IMR-90 (cell line): Measurements from ENCODE around the gene TIGD7. TPM values are rescaled to one million over a fixed set of nuclear protein-coding genes. Genes with fewer than 3 reads are reported as not detected.

Experiments used
- ATAC-seq: fragments of 200-7000 bp; cut with Tn5 transposase; 2 replicates; pipeline ENCODE4 v1.9.1; 2020; ENCODE audit warnings: low read depth, mild to moderate bottlenecking, moderate library complexity
- BruUV-seq: library from RNA; stranded (reverse); fragments of 400-500 nt; replicated peaks from 2 replicates; lab custom pipeline; 2021; lab: Mats Ljungman, UMichigan
- CTCF ChIA-PET: fragments of 300-600 bp; formaldehyde crosslinking; extraction: SDS; loops from one replicate; lab custom pipeline; 2021; ENCODE audit warnings: antibody characterized with exemption; lab: Yijun Ruan, JAX
- POLR2A ChIA-PET: fragments of 300-600 bp; sonication (Branson Sonifier 250); formaldehyde crosslinking; loops from one replicate; lab custom pipeline; 2022; ENCODE audit warnings: antibody characterized with exemption; ENCODE audit not compliant: unreplicated experiment; lab: Charles Lee
- DNase-seq: peaks from one replicate; pipeline ENCODE4 v3.0.0; 2013
- H2AFZ ChIP-seq: replicated peaks from 2 replicates; pipeline ENCODE3; 2013; ENCODE audit warnings: low read length, mild to moderate bottlenecking; ENCODE audit not compliant: poor library complexity
- H2AK5ac ChIP-seq: 2 replicates; pipeline ENCODE4 v1.6.1; 2013; ENCODE audit warnings: low read depth, low read length, inconsistent platforms
- H2AK9ac ChIP-seq: replicated peaks from 2 replicates; pipeline ENCODE3; 2013; ENCODE audit warnings: mild to moderate bottlenecking, low read depth, low read length, moderate library complexity; ENCODE audit not compliant: poor library complexity
- H2BK120ac ChIP-seq: 2 replicates; pipeline ENCODE4 v1.6.1; 2013; ENCODE audit warnings: low read depth, low read length, inconsistent platforms
- H2BK15ac ChIP-seq: 3 replicates; pipeline ENCODE4 v1.6.1; 2013; ENCODE audit warnings: low read depth, low read length, inconsistent platforms
- H2BK20ac ChIP-seq: 2 replicates; pipeline ENCODE4 v1.6.1; 2013; ENCODE audit warnings: low read depth, mild to moderate bottlenecking, inconsistent platforms, low read length, moderate library complexity
- H2BK5ac ChIP-seq: 2 replicates; pipeline ENCODE4 v1.6.1; 2013; ENCODE audit warnings: mild to moderate bottlenecking, low read depth, low read length, inconsistent platforms; ENCODE audit not compliant: poor library complexity, severe bottlenecking
- H3K14ac ChIP-seq: replicated peaks from 2 replicates; pipeline ENCODE4 v1.6.1; 2013; ENCODE audit warnings: low read depth, low read length, inconsistent platforms
- H3K18ac ChIP-seq: 2 replicates; pipeline ENCODE4 v1.6.1; 2013; ENCODE audit warnings: low read depth, low read length, control low read depth
- H3K23ac ChIP-seq: 2 replicates; pipeline ENCODE4 v1.6.1; 2013; ENCODE audit warnings: low read depth, low read length, inconsistent platforms
- H3K27ac ChIP-seq: 2 replicates; pipeline ENCODE4 v1.5.1; 2013; ENCODE audit warnings: mild to moderate bottlenecking, control low read depth, low read length; ENCODE audit not compliant: insufficient read depth
- H3K27me3 ChIP-seq: 2 replicates; pipeline ENCODE4 v1.6.1; 2013; ENCODE audit warnings: low read length; ENCODE audit not compliant: control insufficient read depth, insufficient read depth
- H3K36me3 ChIP-seq: 2 replicates; pipeline ENCODE4 v1.6.1; 2013; ENCODE audit warnings: low read length, mixed read lengths; ENCODE audit not compliant: control insufficient read depth, insufficient read depth
- H3K4ac ChIP-seq: 2 replicates; pipeline ENCODE4 v1.6.1; 2013; ENCODE audit warnings: low read depth, low read length, inconsistent platforms
- H3K4me1 ChIP-seq: 2 replicates; pipeline ENCODE4 v1.6.1; 2013; ENCODE audit warnings: low read length, mixed read lengths; ENCODE audit not compliant: control insufficient read depth, insufficient read depth
- H3K4me2 ChIP-seq: 2 replicates; pipeline ENCODE4 v1.6.1; 2013; ENCODE audit warnings: low read depth, mild to moderate bottlenecking, control low read depth, low read length, moderate library complexity
- H3K4me3 ChIP-seq: 2 replicates; pipeline ENCODE4 v1.5.1; 2013; ENCODE audit warnings: low read depth, mild to moderate bottlenecking, control low read depth, low read length, moderate library complexity; ENCODE audit not compliant: insufficient read depth
- H3K56ac ChIP-seq: 2 replicates; pipeline ENCODE4 v1.6.1; 2013; ENCODE audit warnings: low read length, inconsistent platforms; ENCODE audit not compliant: insufficient read depth; ENCODE audit errors: extremely low read depth
- H3K79me1 ChIP-seq, 2 experiments: 2 replicates each; pipeline ENCODE4 v1.6.1; 2013; ENCODE audit warnings: low read length in 2 of 2, inconsistent platforms in 1 of 2, low read depth in 1 of 2
- H3K9ac ChIP-seq: 2 replicates; pipeline ENCODE4 v1.6.1; 2013; ENCODE audit warnings: low read depth, low read length, control low read depth
- H3K9me1 ChIP-seq: 2 replicates; pipeline ENCODE4 v1.6.1; 2013; ENCODE audit warnings: low read length, inconsistent platforms; ENCODE audit not compliant: insufficient read depth
- H3K9me3 ChIP-seq: 2 replicates; pipeline ENCODE4 v1.6.1; 2013; ENCODE audit warnings: low read length; ENCODE audit not compliant: control insufficient read depth, insufficient read depth
- H4K20me1 ChIP-seq: 2 replicates; pipeline ENCODE4 v1.6.1; 2013; ENCODE audit warnings: low read length, inconsistent platforms; ENCODE audit not compliant: insufficient read depth
- H4K5ac ChIP-seq: 2 replicates; pipeline ENCODE4 v1.6.1; 2013; ENCODE audit warnings: mild to moderate bottlenecking, low read depth, low read length, control low read depth
- H4K8ac ChIP-seq, 2 experiments: 2 replicates each; pipeline ENCODE4 v1.6.1; 2013; ENCODE audit warnings: low read depth in 2 of 2, low read length in 2 of 2, control low read depth in 1 of 2, inconsistent platforms in 1 of 2
- H4K91ac ChIP-seq: 2 replicates; pipeline ENCODE4 v1.6.1; 2013; ENCODE audit warnings: low read depth, low read length, inconsistent platforms; ENCODE audit not compliant: insufficient read depth
- BHLHE40 ChIP-seq: fragments of 150-350 bp; IDR thresholded peaks from 2 replicates; pipeline ENCODE4 v1.6.1; 2016; ENCODE audit warnings: mild to moderate bottlenecking, low read depth, low read length
- CHD1 ChIP-seq: IDR thresholded peaks from 2 replicates; pipeline ENCODE4 v1.6.1; 2012; ENCODE audit warnings: low read depth, low read length, improper control_type of control experiment
- MAFK ChIP-seq: IDR thresholded peaks from 2 replicates; pipeline ENCODE4 v1.6.1; 2012; ENCODE audit warnings: low read depth, low read length, improper control_type of control experiment
- MAZ ChIP-seq: IDR thresholded peaks from 2 replicates; pipeline ENCODE4 v1.6.1; 2012; ENCODE audit warnings: low read depth, mild to moderate bottlenecking, low read length, improper control_type of control experiment, moderate library complexity, borderline replicate concordance
- MXI1 ChIP-seq: IDR thresholded peaks from 2 replicates; pipeline ENCODE4 v1.6.1; 2012; ENCODE audit warnings: low read depth, mild to moderate bottlenecking, low read length, moderate library complexity, borderline replicate concordance
- NFE2L2 ChIP-seq: fragments of 150-350 bp; IDR thresholded peaks from 2 replicates; pipeline ENCODE4 v1.6.1; 2016; ENCODE audit warnings: low read depth, mild to moderate bottlenecking, low read length
- POLR2A ChIP-seq: IDR thresholded peaks from 2 replicates; pipeline ENCODE4 v1.6.1; 2012; ENCODE audit warnings: mild to moderate bottlenecking, low read depth, low read length
- RAD21 ChIP-seq: IDR thresholded peaks from 2 replicates; pipeline ENCODE4 v1.6.1; 2012; ENCODE audit warnings: low read length, improper control_type of control experiment
- RCOR1 ChIP-seq: IDR thresholded peaks from 2 replicates; pipeline ENCODE4 v1.6.1; 2012; ENCODE audit warnings: mild to moderate bottlenecking, low read length, improper control_type of control experiment; ENCODE audit not compliant: insufficient replicate concordance
- RFX5 ChIP-seq: IDR thresholded peaks from 2 replicates; pipeline ENCODE4 v1.8.0; 2012; ENCODE audit warnings: low read depth, mild to moderate bottlenecking, low read length, moderate library complexity
- WGBS, 2 experiments: methylation state at CpG; one replicate each; pipeline versions ENCODE4 v1.1.5 to v1.1.7; 2013; ENCODE audit warnings: missing lambda C conversion rate in 2 of 2; ENCODE audit not compliant: insufficient read length in 1 of 2; ENCODE audit errors: extremely low coverage in 2 of 2; 5-methylcytosine and 5-hydroxymethylcytosine counted together
- dilution Hi-C: fragments of 300-500 bp; cut with HindIII; formaldehyde crosslinking; loops from one replicate; pipeline ENCODE4 v1.14.3; 2018; ENCODE audit warnings: low sequenced_read_pairs; ENCODE audit not compliant: unreplicated experiment
- in situ Hi-C: fragments of 300-500 bp; cut with MboI; formaldehyde crosslinking; loops from 3 replicates; pipeline ENCODE4 v1.14.3; 2019; ENCODE audit warnings: low sequenced_read_pairs, inconsistent platforms, mixed read lengths
- intact Hi-C: fragments of 100-400 bp; cut with micrococcal nuclease; formaldehyde crosslinking; loops from 2 replicates; pipeline ENCODE4 v1.10.0; 2022
- polyA plus RNA-seq, 3 experiments: library from polyadenylated mRNA; depleted of rRNA; stranded (reverse); fragments of >200 nt; gene quantifications; 2 replicates each; pipeline ENCODE4 v1.2.3, GENCODE V29; 2012; ENCODE audit warnings: low replicate concordance in 1 of 3
- total RNA-seq: library from RNA; depleted of rRNA; stranded (reverse); fragments of >200 nt; gene quantifications from 2 replicates; pipeline ENCODE4 v1.2.3, GENCODE V29; 2012
- TF ChIP-seq, protein P1 (sequence below): conservative IDR thresholded peaks from 2 replicates; pipeline ENCODE4 v1.5.1; 2012; ENCODE audit warnings: mild to moderate bottlenecking, low read depth, low read length, improper control_type of control experiment
- TF ChIP-seq, protein P2 (sequence below): fragments of 150-350 bp; IDR thresholded peaks from 2 replicates; pipeline ENCODE4 v1.6.1; 2017; ENCODE audit warnings: mild to moderate bottlenecking, antibody characterized with exemption, low read length, low read depth

The TIGD7 gene
- total and polyA plus RNA-seq, 2 of the 4 experiments (the other 2 are of a cell fraction), result 2.5 to 2.7 TPM

DNA sequence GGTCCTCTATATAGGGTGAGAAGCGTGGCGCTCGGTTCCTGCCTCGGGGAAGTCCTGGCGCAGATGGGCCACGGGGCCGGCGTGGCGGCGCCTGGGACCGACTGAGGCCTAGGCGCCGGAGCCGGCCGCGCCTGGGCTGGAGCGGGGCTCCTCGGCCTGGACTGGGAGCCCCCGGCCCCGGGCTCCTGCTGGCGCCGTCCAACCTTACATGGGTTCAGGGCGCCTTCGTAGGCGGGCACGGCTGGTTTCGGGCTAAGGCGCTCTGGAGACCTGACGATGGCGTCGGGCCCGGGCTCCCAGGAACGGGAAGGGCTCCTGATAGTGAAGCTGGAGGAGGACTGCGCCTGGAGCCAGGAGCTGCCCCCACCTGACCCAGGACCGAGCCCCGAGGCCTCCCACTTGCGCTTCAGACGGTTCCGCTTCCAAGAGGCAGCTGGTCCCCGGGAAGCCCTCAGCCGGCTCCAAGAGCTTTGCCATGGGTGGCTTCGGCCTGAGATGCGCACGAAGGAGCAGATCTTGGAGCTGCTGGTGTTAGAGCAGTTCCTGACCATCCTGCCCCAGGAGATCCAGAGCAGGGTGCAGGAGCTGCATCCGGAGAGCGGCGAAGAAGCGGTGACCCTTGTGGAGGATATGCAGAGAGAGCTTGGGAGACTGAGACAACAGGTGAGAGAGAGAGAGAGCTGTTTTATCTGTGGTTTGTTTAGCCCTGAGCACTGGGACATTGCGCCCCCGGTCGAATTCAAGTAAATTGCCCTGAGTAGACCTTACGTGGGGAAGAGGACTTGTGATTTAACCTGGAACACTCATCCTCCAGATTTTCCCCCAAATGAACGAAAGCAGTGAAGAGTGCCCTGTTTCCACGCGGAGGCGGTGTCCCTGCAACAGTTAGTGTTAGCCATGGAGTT, 21.4 kb downstream of the TIGD7 start:
- H3K4me1 ChIP-seq, result peaks cover 6% of the 10 kb centered on the region; the same call in 1 of the 2 replicates
- H3K23ac ChIP-seq, result peak overlapping the region; percentile 79
- H4K8ac ChIP-seq, result peak overlapping the region; percentile 14 to 52; a peak in 2 of 4 replicates
- TSS peak; percentile 60 for BruUV-seq
- H3K4me2 ChIP-seq, result peak overlapping the region; percentile 94
- H3K4me3 ChIP-seq, result peak overlapping the region; percentile 63
- H3K27ac ChIP-seq, result peak overlapping the region; percentile 62
- peak overlapping the region; percentile 75 for H3K4ac ChIP-seq
- TF ChIP-seq RAD21, result no peak
- TF ChIP-seq, protein P1, sequence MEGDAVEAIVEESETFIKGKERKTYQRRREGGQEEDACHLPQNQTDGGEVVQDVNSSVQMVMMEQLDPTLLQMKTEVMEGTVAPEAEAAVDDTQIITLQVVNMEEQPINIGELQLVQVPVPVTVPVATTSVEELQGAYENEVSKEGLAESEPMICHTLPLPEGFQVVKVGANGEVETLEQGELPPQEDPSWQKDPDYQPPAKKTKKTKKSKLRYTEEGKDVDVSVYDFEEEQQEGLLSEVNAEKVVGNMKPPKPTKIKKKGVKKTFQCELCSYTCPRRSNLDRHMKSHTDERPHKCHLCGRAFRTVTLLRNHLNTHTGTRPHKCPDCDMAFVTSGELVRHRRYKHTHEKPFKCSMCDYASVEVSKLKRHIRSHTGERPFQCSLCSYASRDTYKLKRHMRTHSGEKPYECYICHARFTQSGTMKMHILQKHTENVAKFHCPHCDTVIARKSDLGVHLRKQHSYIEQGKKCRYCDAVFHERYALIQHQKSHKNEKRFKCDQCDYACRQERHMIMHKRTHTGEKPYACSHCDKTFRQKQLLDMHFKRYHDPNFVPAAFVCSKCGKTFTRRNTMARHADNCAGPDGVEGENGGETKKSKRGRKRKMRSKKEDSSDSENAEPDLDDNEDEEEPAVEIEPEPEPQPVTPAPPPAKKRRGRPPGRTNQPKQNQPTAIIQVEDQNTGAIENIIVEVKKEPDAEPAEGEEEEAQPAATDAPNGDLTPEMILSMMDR, result no peak
- TF ChIP-seq, protein P2, sequence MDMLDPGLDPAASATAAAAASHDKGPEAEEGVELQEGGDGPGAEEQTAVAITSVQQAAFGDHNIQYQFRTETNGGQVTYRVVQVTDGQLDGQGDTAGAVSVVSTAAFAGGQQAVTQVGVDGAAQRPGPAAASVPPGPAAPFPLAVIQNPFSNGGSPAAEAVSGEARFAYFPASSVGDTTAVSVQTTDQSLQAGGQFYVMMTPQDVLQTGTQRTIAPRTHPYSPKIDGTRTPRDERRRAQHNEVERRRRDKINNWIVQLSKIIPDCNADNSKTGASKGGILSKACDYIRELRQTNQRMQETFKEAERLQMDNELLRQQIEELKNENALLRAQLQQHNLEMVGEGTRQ, result no peak
- no peak for TF ChIP-seq RFX5
- no peak for TF ChIP-seq CHD1
- no peak for TF ChIP-seq MXI1
- TF ChIP-seq BHLHE40, result no peak
- TF ChIP-seq RCOR1, result no peak
- TF ChIP-seq MAFK, result no peak
- TF ChIP-seq POLR2A, result no peak; the same call in 1 of the 2 replicates
- TF ChIP-seq MAZ, result no peak
- TF ChIP-seq NFE2L2, result no peak
- H3K79me1 ChIP-seq, result peaks cover 8 to 47% of the 10 kb centered on the region in 2 experiments
- no peak overlapping the region for H3K18ac ChIP-seq
- peaks cover 20% of the 10 kb centered on the region for H3K36me3 ChIP-seq
- ChIA-PET POLR2A (interaction anchor here (0.6 kb wide), 1 partner anchor 191 kb away, joined by 3 read pairs; no protein-coding TSS in a partner anchor), CTCF (no interaction called here)
- no peak overlapping the region for H2BK20ac ChIP-seq
- H2AK9ac ChIP-seq, result peak overlapping the region; percentile 95
- H3K9me3 ChIP-seq, result peaks cover 12% of the 10 kb centered on the region
- peaks cover 19% of the 10 kb centered on the region for H4K20me1 ChIP-seq
- peak overlapping the region; percentile 4; the same call in 1 of the 2 replicates for H4K5ac ChIP-seq
- no peak for DNase-seq
- peak overlapping the region; percentile 49 for H3K9ac ChIP-seq
- peak overlapping the region; percentile 83 for H3K14ac ChIP-seq
- no peaks in the 10 kb centered on the region for H3K27me3 ChIP-seq
- H2BK15ac ChIP-seq, result no peak overlapping the region
- no peaks in the 10 kb centered on the region for H3K9me1 ChIP-seq
- peak overlapping the region; percentile 38; the same call in 1 of the 2 replicates for H4K91ac ChIP-seq
- in situ Hi-C loops, result no loop called here
- dilution Hi-C loops, result no loop called here
- peak overlapping the region; percentile 48 for H2AK5ac ChIP-seq
- intact Hi-C loops, result loop anchor here (2.0 to 10.0 kb wide), 3 partner anchors 19 to 221 kb away; partner anchors contain the start of genes CLUAP1 and ZNF200
- H3K56ac ChIP-seq, result peak overlapping the region; percentile 75
- H2AFZ ChIP-seq, result peak overlapping the region; percentile 89
- peak overlapping the region; percentile 6 for H2BK5ac ChIP-seq
- no peak; the same call in 1 of the 2 replicates for ATAC-seq
- WGBS, 2 experiments, result 13% methylated on average over 12 of the region's 56 CpGs; no CpG with 5 or more reads in 1 of the 2 experiments
- no peak overlapping the region for H2BK120ac ChIP-seq
